ENCODE results near the gene KRTAP5-7.

The KRTAP5-7 gene

DNA sequence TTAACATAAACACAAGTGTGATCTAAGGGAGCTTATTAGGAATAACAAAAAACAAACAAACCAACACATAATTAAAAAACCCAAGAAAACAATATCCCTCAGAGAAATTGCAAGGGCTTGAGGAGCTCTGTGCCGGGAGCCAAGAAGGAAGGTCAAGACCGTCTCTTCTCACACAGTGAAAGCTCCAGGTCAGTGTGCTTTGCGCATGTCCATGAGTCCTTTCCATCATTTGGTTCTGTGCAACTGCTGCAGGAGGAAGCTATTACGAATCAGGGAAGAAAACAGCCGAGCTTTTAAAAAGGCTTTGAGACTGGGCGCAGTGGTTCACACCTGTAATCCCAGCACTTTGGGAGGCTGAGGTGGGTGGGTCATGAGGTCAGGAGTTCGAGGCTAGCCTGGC, 15.3 kb downstream of the KRTAP5-7 start:
- H3K27ac ChIP-seq: no peak overlapping the region
- DNase-seq (ENCODE audit: low spot score): no peak
- ChIA-PET POLR2A (ENCODE audit: low non-redundant PET) (no interaction called here), CTCF (interaction anchor here (0.5 to 0.6 kb wide), 2 partner anchors 21 to 760 kb away, joined by 3 read pairs; no protein-coding TSS in a partner anchor)
- TF ChIP-seq, protein P1, sequence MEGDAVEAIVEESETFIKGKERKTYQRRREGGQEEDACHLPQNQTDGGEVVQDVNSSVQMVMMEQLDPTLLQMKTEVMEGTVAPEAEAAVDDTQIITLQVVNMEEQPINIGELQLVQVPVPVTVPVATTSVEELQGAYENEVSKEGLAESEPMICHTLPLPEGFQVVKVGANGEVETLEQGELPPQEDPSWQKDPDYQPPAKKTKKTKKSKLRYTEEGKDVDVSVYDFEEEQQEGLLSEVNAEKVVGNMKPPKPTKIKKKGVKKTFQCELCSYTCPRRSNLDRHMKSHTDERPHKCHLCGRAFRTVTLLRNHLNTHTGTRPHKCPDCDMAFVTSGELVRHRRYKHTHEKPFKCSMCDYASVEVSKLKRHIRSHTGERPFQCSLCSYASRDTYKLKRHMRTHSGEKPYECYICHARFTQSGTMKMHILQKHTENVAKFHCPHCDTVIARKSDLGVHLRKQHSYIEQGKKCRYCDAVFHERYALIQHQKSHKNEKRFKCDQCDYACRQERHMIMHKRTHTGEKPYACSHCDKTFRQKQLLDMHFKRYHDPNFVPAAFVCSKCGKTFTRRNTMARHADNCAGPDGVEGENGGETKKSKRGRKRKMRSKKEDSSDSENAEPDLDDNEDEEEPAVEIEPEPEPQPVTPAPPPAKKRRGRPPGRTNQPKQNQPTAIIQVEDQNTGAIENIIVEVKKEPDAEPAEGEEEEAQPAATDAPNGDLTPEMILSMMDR (conservative IDR thresholded peaks at IDR 0.05; ENCODE audit: low read depth): no peak

DNA sequence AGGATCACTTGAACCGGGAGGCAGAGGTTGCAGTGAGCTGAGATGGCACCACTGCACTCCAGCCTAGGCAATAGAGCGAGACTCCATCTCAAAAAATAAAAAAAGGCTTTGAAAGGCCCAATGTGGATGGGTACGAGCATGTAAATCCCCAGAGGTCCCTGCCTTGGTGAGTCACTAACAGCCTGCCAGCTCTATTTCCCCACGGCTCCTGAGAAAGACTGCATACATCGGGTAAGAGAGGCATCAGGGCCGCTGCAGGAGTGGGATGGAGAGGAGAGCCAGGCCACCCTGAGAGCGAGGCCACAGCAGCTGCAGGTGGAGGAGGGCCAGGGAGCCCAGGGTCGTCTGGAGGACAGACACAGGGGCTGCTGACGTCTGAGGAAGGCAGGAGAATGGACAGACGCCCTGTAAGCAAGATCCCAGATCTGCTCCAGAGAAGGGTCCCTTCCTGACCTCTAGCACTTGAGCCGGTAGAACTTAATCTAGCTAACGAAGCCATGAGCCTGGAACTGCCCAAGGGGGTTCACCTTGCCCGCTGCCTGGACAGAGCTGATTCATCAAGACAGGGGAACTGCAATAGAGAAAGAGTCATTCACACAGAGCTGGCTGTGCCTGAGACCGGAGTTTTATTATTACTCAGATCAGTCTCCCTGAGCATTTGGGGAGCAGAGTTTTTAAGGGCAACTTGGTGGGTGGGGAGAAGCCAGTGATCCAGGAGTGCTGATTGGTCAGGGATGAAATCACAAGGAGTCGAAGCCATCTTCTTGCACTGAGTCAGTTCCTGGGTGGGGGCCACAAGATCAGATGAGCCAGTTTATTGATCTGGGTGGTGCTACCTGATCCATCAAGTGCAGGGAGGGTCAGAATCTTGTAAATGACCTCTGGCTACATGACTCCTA, 16.1 kb downstream of the KRTAP5-7 start:
- TF ChIP-seq, protein P1 (conservative IDR thresholded peaks at IDR 0.05; ENCODE audit: low read depth): no peak
- H3K27ac ChIP-seq: no peak overlapping the region
- DNase-seq (ENCODE audit: low spot score): no peak
- ChIA-PET CTCF (interaction anchor here (0.5 to 0.9 kb wide), 2 partner anchors 18 to 761 kb away, joined by 3 read pairs; no protein-coding TSS in a partner anchor), POLR2A (ENCODE audit: low non-redundant PET) (no interaction called here)

DNA sequence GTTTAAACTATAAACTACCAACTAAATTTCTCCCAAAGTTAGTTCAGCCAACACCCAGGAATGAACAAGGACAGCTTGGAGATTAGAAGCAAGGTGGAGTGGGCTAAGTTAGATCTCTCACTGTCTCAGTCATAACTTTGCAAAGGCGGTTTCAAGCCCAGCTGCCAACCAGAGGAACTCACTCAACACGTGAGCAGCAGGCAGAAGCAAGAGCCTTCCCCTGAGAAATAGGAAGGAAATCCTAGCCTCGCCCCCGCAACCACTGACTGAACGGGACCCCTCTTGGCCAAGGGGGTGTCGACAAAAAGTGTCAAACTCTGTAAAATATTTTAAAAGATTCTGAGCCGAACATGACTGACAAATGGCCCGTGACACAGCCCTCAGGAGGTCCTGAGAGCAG, 16.8 kb downstream of the KRTAP5-7 start:
- CTCF ChIA-PET: no interaction called here
- POLR2A ChIA-PET (ENCODE audit: low non-redundant PET): no interaction called here
- TF ChIP-seq, protein P1 (conservative IDR thresholded peaks at IDR 0.05; ENCODE audit: low read depth): no peak
- no peak for DNase-seq (ENCODE audit: low spot score)
- H3K27ac ChIP-seq: no peak overlapping the region

DNA sequence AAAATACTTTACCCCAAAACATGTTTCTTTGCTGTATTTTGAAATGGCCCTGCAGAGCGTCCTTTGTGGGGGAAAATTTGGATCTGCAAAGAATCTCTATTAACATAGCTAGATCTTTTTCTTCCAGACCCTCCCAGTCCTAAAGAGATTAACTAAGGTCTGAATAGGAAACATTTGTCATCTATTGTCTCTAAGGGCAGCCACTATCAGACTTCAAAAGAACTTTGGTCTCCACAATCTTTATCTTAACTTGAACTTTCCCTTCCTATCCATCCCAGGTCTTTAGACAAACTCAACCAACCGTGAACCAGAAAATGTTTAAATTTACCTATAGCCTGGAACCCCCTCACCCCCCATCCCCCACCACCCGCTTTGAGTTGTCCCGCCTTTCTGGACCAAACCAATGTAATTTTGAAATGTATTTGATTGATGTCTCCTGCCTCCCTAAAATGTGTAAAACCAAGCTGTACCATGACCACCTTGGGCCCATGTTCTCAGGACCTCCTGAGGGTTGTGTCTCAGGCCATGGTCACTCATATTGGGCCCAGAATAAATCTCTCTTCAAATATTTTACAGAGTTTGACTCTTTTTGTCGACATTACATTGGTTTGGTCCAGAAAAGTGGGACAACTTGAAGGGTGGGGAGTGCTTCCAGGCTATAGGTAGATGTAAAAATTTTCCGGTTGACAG, 17.6 kb downstream of the KRTAP5-7 start:
- CTCF ChIA-PET: no interaction called here
- POLR2A ChIA-PET (ENCODE audit: low non-redundant PET): no interaction called here
- TF ChIP-seq, protein P1 (conservative IDR thresholded peaks at IDR 0.05; ENCODE audit: low read depth): no peak
- no peak for DNase-seq (ENCODE audit: low spot score)
- H3K27ac ChIP-seq: no peak overlapping the region

DNA sequence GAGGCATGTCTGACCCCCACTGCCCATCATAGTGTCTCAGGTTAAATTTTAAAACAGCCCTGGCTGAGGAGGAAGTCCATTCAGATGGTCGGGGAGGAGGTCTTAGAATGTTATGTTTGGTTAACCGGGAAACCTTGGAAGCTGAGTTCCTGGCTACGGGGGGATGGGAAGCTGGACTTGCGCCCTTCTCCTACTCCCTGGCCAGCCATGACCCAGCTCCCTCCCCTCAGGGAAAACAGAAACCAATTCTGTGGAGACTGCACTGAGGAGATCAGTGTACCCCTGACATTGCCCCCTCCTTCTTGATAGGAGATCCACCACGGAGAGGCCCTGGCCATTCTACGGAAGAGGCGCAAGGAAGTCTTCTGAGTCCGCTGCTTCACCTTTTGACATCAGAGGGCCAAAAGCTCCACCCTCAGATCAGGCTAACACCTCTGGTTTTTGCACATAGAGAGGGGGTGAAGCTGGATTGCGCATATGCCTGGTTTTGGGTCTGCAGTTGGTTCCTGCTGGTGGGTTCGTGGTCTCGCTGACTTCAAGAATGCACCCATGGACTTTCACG, 18.4 kb downstream of the KRTAP5-7 start:
- TF ChIP-seq, protein P1 (conservative IDR thresholded peaks at IDR 0.05; ENCODE audit: low read depth): no peak
- ChIA-PET POLR2A (ENCODE audit: low non-redundant PET) (no interaction called here), CTCF (no interaction called here)
- H3K27ac ChIP-seq: no peak overlapping the region
- no peak for DNase-seq (ENCODE audit: low spot score)

DNA sequence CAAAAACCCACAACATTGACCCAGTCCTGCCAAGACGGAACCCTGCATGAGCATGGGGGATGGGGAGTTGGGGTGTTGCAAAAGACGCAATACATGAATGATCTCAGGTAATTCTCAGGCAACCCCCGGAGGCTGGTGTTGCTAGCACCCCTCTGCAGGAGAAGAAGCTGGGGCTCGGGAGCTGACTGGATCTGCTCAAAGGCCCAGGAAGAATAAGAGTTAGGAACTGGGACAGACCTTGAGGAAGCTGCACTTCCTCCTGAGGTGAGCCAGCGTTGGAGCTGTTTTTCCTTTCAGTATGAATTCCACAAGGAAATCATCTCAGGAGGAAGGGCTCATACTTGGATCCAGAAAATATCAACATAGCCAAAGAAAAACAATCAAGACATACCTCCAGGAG, 21.1 kb downstream of the KRTAP5-7 start, which contains the start of gene KRTAP5-9:
Gene KRTAP5-9 (plus strand): TSS at position 301 of the 400 bp plus-strand sequence. CDS start 238 bp downstream, outside the sequence.
- CTCF ChIA-PET: interaction anchor here (0.6 kb wide), 1 partner anchor 297 kb away, joined by 3 read pairs; no protein-coding TSS in a partner anchor
- TF ChIP-seq, protein P1 (conservative IDR thresholded peaks at IDR 0.05; ENCODE audit: low read depth): no peak
- POLR2A ChIA-PET (ENCODE audit: low non-redundant PET): no interaction called here
- no peak for DNase-seq (ENCODE audit: low spot score)
- H3K27ac ChIP-seq: no peak within 1 kb of the TSS

All from RWPE1 (cell line).